Spleen (tissue), 11 donors: ENCODE data around the gene XRRA1. TPM values are rescaled to one million over a fixed set of nuclear protein-coding genes. Genes with fewer than 3 reads are reported as not detected.

ENCODE experiments used
- DNase-seq: peaks from one replicate; pipeline ENCODE4 v3.0.0-alpha.2; 2020
- H3K27ac ChIP-seq, 8 donors: fragments of 200-600 bp; sonication (generic) in 7 of 8; 1 replicate in 4 of 8; 2 replicates in 4 of 8; pipeline versions ENCODE4 v1.5.0 to v1.8.0; 2016 to 2021; ENCODE audit warnings: inconsistent platforms in 4 of 8, mild to moderate bottlenecking in 4 of 8, moderate library complexity in 1 of 8
- H3K27me3 ChIP-seq, 7 donors: fragments of 200-600 bp; sonication (generic) in 6 of 7; replicated peaks in 1 of 7; 1 replicate in 4 of 7; 2 replicates in 3 of 7; pipeline versions ENCODE4 v1.5.0 to v1.8.0; 2016 to 2021; ENCODE audit warnings: inconsistent platforms in 3 of 7, mild to moderate bottlenecking in 1 of 7
- H3K36me3 ChIP-seq, 6 donors: fragments of 200-600 bp; sonication (generic) in 5 of 6; 1 replicate in 4 of 6; 2 replicates in 2 of 6; pipeline versions ENCODE4 v1.5.0 to v1.8.0; 2016 to 2021; ENCODE audit warnings: inconsistent platforms in 2 of 6
- H3K4me1 ChIP-seq, 6 donors: fragments of 200-600 bp; sonication (generic) in 5 of 6; 1 replicate in 3 of 6; 2 replicates in 3 of 6; pipeline versions ENCODE4 v1.5.0 to v1.8.0; 2016 to 2021; ENCODE audit warnings: inconsistent platforms in 3 of 6
- H3K4me3 ChIP-seq, 8 donors: fragments of 200-600 bp; sonication (generic) in 7 of 8; 1 replicate in 4 of 8; 2 replicates in 4 of 8; pipeline versions ENCODE4 v1.5.0 to v1.8.0; 2016 to 2021; ENCODE audit warnings: inconsistent platforms in 4 of 8, mild to moderate bottlenecking in 4 of 8, moderate library complexity in 2 of 8
- H3K9me3 ChIP-seq, 8 donors: fragments of 200-600 bp; sonication (generic) in 7 of 8; 1 replicate in 4 of 8; 2 replicates in 4 of 8; pipeline versions ENCODE4 v1.5.0 to v1.8.0; 2016 to 2021; ENCODE audit warnings: inconsistent platforms in 4 of 8
- POLR2A ChIP-seq, 3 donors: fragments of 450-650 bp; IDR thresholded peaks; one replicate each; pipeline ENCODE4 v1.5.1; 2017; ENCODE audit warnings: antibody characterized with exemption in 3 of 3, mild to moderate bottlenecking in 1 of 3
- POLR2AphosphoS5 ChIP-seq, 3 donors: sonication (generic); formaldehyde crosslinking; IDR thresholded peaks; one replicate each; pipeline ENCODE4 v1.5.1; 2017; ENCODE audit warnings: antibody characterized with exemption in 3 of 3
- WGBS, 5 donors: extraction: QIAGEN DNeasy Blood & Tissue Kit in 3 of 5; methylation state at CpG; one replicate each; pipeline versions ENCODE4 v1.1.5 to v1.1.7; 2013 to 2018; 5-methylcytosine and 5-hydroxymethylcytosine counted together
- intact Hi-C: fragments of 100-400 bp; cut with DNase I; formaldehyde crosslinking; loops from one replicate; pipeline ENCODE4 v1.15.0; 2023; ENCODE audit warnings: low total_unique reads
- polyA plus RNA-seq, 3 donors: library from polyadenylated mRNA; stranded (reverse); fragments of 200-250 nt; gene quantifications; one replicate each; pipeline ENCODE4 v1.2.1, GENCODE V29; 2013
- total RNA-seq, 7 donors: library from RNA; depleted of rRNA in 3 of 7; stranded (reverse); fragments of >200 nt in 3 of 7; fragmentation: NEBNext Ultra II Directional in 4 of 7; extraction: Animal tissue kit (Norgen Biotek cat#: 25700) in 4 of 7; gene quantifications; one replicate each; pipeline versions ENCODE4 v1.1.0 to v1.2.1, GENCODE V29; 2016 to 2021
- TF ChIP-seq, protein P1 (sequence below), 11 experiments: fragments of 200-600 bp in 7 of 11; fragments of 450-650 bp in 4 of 11; sonication (generic) in 4 of 11; IDR thresholded peaks in 8 of 11; conservative IDR thresholded peaks in 3 of 11; 1 replicate in 7 of 11; 2 replicates in 4 of 11; pipeline versions ENCODE4 v1.4.0 to v1.8.0; 2016 to 2021; ENCODE audit warnings: antibody characterized with exemption in 11 of 11, inconsistent platforms in 4 of 11, mild to moderate bottlenecking in 1 of 11
- donor health status: healthy with polysubstance abuse.
- donor health status: DM: no; HTN: no; CAD: no; lungs with moderate emphysema.
- donor health status: DM: no; HTN: no; CAD: no.
- donor health status: Bipolar disorder and iron deficiency.
- donor health status: healthy.
- donor health status: DM: no; HTN: no; CAD: no.
- donor health status: DM: yes; HTN: yes; CAD: no.

XRRA1 gene
- total and polyA plus RNA-seq, 10 donors: 1.4 to 60.1 (median 17.8) TPM

GRCh38 chr11:74950374-74950969 is 1.6 kb upstream of the XRRA1 start:
- no peak for DNase-seq
- 43 to 66% (median 56%) methylated on average over 2 of the region's 2 CpGs for WGBS, 5 donors
- no peak for TF ChIP-seq POLR2A (IDR thresholded peaks at IDR 0.05)
- no peak for TF ChIP-seq POLR2AphosphoS5 (IDR thresholded peaks at IDR 0.05)
- TF ChIP-seq, protein P1, sequence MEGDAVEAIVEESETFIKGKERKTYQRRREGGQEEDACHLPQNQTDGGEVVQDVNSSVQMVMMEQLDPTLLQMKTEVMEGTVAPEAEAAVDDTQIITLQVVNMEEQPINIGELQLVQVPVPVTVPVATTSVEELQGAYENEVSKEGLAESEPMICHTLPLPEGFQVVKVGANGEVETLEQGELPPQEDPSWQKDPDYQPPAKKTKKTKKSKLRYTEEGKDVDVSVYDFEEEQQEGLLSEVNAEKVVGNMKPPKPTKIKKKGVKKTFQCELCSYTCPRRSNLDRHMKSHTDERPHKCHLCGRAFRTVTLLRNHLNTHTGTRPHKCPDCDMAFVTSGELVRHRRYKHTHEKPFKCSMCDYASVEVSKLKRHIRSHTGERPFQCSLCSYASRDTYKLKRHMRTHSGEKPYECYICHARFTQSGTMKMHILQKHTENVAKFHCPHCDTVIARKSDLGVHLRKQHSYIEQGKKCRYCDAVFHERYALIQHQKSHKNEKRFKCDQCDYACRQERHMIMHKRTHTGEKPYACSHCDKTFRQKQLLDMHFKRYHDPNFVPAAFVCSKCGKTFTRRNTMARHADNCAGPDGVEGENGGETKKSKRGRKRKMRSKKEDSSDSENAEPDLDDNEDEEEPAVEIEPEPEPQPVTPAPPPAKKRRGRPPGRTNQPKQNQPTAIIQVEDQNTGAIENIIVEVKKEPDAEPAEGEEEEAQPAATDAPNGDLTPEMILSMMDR (IDR thresholded peaks at IDR 0.05 in 8 of 11, conservative IDR thresholded peaks at IDR 0.05 in 3 of 11): no peak
- H3K4me3 ChIP-seq: peak overlapping the region; percentile 67 to 93 (median 84)
- H3K27ac ChIP-seq: peak overlapping the region in 7 of 8 donors; percentile 13 to 93 (median 90)
- no peaks in the 10 kb centered on the region for H3K27me3 ChIP-seq
- H3K4me1 ChIP-seq: peaks cover 57 to 81% (median 71%) of the 10 kb centered on the region in 6 donors
- intact Hi-C loops: no loop called here
- peaks cover 0 to 23% (median 2%) of the 10 kb centered on the region in 6 donors for H3K36me3 ChIP-seq
- no peaks in the 10 kb centered on the region for H3K9me3 ChIP-seq

- intact Hi-C loops: no loop called here
- Histone ChIP-seq H3K4me3 (peak overlapping the region; percentile 67 to 93 (median 84)), H3K27me3 (no peaks in the 10 kb centered on the region), H3K9me3 (no peaks in the 10 kb centered on the region), H3K36me3 (peaks cover 0 to 20% (median 2%) of the 10 kb centered on the region in 6 donors), H3K27ac (peak overlapping the region; percentile 87 to 93 (median 90)), H3K4me1 (peaks cover 49 to 74% (median 64%) of the 10 kb centered on the region in 6 donors)
- WGBS, 5 donors: 0 to 1% (median 1%) methylated on average over 6 of the region's 6 CpGs
- no peak for TF ChIP-seq POLR2A (IDR thresholded peaks at IDR 0.05)
- TF ChIP-seq, protein P1 (IDR thresholded peaks at IDR 0.05 in 8 of 11, conservative IDR thresholded peaks at IDR 0.05 in 3 of 11): no peak
- no peak for DNase-seq
These were observed 854 bp upstream of the XRRA1 start for GRCh38 chr11:74949753-74950137.

GRCh38 chr11:74948546-74948897 is 369 bp downstream of the XRRA1 start:
- intact Hi-C loops: no loop called here
- H3K4me3 ChIP-seq: peak overlapping the region; percentile 67 to 93 (median 84)
- H3K27me3 ChIP-seq: no peaks in the 10 kb centered on the region
- no peaks in the 10 kb centered on the region for H3K9me3 ChIP-seq
- peak overlapping the region; percentile 87 to 93 (median 90) for H3K27ac ChIP-seq
- peaks cover 0 to 23% (median 8%) of the 10 kb centered on the region in 6 donors for H3K36me3 ChIP-seq
- WGBS, 5 donors: 0 to 2% (median 1%) methylated on average over 9 of the region's 9 CpGs
- H3K4me1 ChIP-seq: peaks cover 46 to 62% (median 52%) of the 10 kb centered on the region in 6 donors
- no peak for TF ChIP-seq POLR2AphosphoS5 (IDR thresholded peaks at IDR 0.05)
- TF ChIP-seq, protein P1 (IDR thresholded peaks at IDR 0.05 in 8 of 11, conservative IDR thresholded peaks at IDR 0.05 in 3 of 11): no peak
- TF ChIP-seq POLR2A (IDR thresholded peaks at IDR 0.05): no peak
- DNase-seq: no peak

DNA sequence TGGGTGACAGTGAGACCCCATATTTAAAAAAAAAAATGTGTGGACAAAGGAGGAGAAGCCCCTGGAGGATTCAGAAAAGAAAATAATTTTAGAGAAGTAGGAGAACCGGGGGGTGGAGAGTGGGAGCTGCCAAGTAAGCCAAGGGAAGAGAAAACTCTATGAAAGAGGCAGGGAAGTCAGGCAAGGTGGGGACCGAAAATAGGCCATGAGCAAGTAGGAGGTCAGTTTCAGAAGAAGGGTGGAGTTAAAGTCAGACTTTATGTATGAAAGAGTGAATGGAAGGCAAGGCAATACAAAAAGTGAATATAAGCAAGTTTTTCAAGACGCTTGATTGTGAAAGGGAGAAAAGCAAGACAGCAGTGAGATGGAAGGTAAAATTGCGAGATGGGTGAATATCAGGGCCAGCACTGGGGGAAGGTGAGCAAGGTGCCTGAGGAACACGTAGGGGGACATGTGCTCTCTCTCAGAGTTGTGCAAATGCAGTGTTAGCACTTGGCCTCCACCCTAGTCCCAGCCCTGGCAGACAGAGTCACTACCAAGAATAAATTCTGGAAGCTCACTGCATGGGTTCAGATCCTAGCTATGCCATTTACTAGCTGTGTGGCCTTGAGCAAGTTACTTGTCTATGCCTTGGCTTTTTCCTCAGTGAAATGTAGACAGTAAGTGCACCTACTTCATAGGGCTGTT is 6.7 kb downstream of the XRRA1 start:
- Histone ChIP-seq H3K27ac (no peak overlapping the region), H3K4me1 (peaks cover 0 to 15% (median under 1%) of the 10 kb centered on the region in 6 donors), H3K9me3 (no peaks in the 10 kb centered on the region), H3K27me3 (no peaks in the 10 kb centered on the region), H3K36me3 (peaks cover 0 to 58% (median 16%) of the 10 kb centered on the region in 6 donors), H3K4me3 (no peak overlapping the region)
- no peak for DNase-seq
- intact Hi-C loops: no loop called here
- WGBS, 5 donors: 89 to 96% (median 94%) methylated on average over 5 of the region's 5 CpGs
- TF ChIP-seq POLR2A (IDR thresholded peaks at IDR 0.05) (no peak), POLR2AphosphoS5 (IDR thresholded peaks at IDR 0.05) (no peak)
- TF ChIP-seq, protein P1 (IDR thresholded peaks at IDR 0.05 in 8 of 11, conservative IDR thresholded peaks at IDR 0.05 in 3 of 11): no peak
